ENCODE data around the gene ENTREP3.
A peak's percentile ranks its signal among the peaks of the same experiment; 100 is the strongest.
"Not testable (repeated sequence)": the region's sequence is repeated elsewhere in the genome, so short reads cannot be mapped to it uniquely, and the experiment has no call there.

ENTREP3 gene

DNA sequence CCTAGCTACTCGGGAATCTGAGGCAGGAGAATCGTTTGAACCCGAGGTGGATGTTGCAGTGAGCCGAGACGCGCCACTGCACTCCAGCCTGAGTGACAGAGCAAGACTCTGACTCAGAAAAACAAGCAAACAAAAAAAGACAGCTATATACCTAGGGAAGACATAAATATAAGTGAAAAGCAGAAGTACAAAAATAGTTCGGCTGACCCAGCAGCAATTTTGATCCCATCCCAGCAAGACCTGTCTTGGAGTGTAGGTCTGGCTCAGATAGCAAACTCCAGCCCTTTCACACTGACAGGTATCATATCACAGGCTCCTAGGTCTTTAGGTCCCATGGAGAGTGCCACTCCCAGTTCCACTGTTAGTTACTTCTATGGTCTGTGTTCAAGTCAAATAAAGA, 32.2 kb downstream of the ENTREP3 start:
- TF ChIP-seq, protein P1, sequence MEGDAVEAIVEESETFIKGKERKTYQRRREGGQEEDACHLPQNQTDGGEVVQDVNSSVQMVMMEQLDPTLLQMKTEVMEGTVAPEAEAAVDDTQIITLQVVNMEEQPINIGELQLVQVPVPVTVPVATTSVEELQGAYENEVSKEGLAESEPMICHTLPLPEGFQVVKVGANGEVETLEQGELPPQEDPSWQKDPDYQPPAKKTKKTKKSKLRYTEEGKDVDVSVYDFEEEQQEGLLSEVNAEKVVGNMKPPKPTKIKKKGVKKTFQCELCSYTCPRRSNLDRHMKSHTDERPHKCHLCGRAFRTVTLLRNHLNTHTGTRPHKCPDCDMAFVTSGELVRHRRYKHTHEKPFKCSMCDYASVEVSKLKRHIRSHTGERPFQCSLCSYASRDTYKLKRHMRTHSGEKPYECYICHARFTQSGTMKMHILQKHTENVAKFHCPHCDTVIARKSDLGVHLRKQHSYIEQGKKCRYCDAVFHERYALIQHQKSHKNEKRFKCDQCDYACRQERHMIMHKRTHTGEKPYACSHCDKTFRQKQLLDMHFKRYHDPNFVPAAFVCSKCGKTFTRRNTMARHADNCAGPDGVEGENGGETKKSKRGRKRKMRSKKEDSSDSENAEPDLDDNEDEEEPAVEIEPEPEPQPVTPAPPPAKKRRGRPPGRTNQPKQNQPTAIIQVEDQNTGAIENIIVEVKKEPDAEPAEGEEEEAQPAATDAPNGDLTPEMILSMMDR (conservative IDR thresholded peaks at IDR 0.05), result no peak
- TF ChIP-seq ZFX (IDR thresholded peaks at IDR 0.05), result no peak
- no peak overlapping the region for H3K27ac ChIP-seq

DNA sequence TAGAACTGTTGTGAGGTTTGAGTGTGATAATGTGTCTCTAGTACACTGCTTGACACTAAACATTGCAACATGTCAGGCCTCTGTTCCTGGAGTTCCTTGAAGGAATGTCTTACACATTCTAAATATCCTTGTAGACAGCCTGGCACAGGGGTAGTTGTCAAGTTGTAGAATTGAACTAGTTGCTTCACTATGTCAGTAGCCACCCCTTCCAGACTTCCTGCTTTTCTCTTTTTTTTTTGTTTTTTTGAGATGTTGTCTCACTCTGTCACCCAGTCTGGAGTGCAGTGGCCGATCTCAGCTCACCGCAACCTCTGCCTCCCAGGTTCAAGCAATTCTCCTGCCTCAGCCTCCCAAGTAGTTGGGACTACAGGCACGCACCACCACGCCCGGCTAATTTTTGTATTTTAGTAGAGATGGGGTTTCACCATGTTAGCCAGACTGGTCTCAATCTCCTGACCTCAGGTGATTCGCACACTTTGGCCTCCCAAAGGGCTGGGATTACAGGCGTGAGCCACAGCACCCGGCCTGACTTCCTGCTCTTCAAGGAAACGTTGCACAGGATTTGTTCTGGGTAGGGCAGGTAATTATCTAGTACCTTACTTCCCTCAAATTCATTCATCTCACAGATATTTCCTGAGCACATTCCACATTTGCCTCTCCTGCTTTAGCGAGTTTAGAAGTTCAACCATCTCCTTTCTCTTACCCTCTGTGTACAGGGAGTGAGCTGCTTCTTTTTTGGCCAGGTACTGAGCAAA, 34.9 kb downstream of the ENTREP3 start:
- H3K27ac ChIP-seq, result not testable (repeated sequence)

DNA sequence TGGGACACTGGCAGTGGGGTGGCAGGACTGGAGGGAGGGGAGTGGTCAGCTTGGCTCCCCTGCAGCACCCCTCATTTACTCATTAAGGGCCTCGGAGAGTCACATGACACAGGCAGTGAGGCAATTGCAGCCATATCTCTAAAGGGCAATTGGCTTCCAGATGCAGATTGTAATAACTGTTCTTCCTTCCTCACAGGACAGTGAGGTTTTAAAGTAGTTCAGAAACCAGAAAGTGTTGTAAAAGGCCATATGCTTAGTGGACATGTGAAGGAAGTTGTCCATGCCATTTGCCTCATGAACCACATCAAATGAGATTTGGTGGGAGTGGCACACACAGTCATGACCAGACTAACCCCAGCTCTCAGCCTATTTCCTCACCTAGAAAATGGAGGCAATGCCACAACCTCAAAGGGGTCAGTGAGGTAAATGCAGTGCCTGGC, 35.7 kb downstream of the ENTREP3 start:
- H3K27ac ChIP-seq, result no peak overlapping the region
- no peak for TF ChIP-seq ZFX (IDR thresholded peaks at IDR 0.05)
- TF ChIP-seq, protein P1 (conservative IDR thresholded peaks at IDR 0.05), result no peak

DNA sequence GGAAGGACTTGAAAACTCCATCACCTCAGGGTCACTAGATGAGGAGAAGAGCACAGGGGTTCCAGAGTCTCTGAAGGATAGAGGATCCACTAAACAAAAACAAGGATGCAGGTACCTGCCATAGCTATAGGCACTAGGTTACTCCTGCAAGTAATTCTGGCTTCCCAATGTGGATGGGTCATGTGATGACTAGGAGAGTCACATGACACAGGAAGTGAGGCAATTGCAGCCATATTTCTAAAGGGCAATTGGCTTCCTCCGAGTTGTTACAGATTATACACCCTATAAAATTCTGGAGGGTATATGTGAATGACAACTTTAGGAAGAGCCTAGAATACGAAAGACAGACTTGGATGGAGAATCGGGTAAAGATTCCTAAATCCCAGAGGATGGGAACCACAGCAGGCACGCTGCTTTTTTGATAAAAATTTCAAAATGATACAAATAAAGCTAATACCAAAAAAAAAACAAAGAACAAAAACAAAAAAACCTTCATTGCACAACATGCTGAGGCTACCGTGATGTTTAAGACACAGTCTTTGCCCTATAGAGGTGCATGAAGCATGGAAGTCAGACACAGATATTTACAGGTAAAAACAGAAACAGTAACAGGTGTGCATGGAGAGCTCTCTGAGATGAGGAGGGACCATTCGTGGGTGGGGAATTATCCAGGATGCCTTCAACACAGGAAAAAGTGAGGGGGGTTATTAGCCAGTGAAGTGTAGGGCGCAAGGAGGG, 36.3 kb downstream of the ENTREP3 start:
- no peak for TF ChIP-seq ZFX (IDR thresholded peaks at IDR 0.05)
- TF ChIP-seq, protein P1 (conservative IDR thresholded peaks at IDR 0.05), result no peak
- no peak overlapping the region for H3K27ac ChIP-seq

DNA sequence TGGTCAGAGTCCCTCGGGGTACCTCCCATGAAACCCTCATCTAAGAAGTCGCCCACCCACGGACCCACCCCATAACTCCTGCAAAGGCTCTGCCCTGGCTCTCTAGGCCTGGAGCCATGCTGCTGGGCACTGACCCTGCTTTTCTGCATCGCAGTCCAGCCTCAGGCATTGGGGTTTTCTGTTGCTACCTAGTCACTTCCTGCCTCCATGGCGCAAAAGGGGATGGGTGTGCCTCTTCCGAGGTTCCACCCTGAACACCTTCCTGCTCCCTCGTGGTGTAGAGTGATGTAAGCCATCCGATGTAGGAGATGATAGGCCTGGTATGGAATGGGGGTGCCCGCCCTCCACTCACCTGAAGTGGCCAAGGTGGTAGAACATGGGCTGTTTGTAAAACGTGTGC, 40.6 kb downstream of the ENTREP3 start:
- not testable (repeated sequence) for H3K27ac ChIP-seq

DNA sequence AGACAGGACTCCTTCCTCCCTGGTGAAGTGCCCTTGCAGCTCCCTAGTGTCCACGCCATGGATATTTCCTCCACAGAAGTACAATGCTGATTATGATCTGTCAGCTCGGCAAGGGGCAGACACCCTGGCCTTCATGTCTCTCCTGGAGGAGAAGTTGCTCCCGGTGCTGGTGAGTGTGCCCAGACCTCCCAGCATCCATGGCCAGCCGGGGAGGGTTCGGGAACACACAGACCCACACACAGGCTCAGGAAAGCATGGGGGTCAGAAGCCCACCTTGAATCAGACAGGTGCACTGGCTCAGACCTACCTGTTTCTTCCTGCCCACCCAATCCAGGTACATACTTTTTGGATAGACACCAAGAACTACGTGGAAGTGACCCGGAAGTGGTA, 43.2 kb downstream of the ENTREP3 start:
- peak overlapping the region; percentile 42 for H3K27ac ChIP-seq

DNA sequence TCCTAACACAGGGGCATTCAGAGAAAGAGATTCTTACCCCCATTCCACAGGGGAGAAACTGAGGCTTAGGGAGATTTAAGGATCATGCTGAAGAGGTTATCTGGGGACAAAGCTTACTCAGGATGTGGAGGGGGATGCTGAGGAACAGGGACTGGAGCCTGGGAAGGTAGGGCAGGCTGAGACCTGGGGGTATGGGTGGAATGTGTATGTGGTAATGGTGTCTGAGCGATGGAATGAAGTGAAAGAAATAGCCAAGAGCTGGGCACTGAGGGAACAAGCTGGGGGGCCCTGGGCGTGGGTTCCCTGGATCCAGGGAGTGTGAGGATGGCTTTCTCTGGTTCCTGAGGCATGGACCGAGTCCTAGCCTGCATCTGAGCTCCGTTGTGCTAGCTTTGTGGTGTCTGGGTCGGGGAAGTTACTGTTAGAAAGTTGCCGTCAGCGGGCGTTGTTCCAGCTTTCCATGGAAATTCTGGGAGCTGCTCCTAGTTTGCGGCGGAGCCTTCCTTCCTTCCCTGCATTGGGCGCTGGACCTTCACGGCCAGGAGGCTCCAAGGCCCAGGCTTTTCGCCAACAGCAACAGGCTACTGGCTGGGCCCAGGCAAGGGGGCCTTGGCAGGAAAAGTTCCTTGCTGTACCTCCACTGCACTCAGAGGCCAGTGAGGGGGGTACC, 43.8 kb downstream of the ENTREP3 start:
- peak overlapping the region; percentile 42 for H3K27ac ChIP-seq

DNA sequence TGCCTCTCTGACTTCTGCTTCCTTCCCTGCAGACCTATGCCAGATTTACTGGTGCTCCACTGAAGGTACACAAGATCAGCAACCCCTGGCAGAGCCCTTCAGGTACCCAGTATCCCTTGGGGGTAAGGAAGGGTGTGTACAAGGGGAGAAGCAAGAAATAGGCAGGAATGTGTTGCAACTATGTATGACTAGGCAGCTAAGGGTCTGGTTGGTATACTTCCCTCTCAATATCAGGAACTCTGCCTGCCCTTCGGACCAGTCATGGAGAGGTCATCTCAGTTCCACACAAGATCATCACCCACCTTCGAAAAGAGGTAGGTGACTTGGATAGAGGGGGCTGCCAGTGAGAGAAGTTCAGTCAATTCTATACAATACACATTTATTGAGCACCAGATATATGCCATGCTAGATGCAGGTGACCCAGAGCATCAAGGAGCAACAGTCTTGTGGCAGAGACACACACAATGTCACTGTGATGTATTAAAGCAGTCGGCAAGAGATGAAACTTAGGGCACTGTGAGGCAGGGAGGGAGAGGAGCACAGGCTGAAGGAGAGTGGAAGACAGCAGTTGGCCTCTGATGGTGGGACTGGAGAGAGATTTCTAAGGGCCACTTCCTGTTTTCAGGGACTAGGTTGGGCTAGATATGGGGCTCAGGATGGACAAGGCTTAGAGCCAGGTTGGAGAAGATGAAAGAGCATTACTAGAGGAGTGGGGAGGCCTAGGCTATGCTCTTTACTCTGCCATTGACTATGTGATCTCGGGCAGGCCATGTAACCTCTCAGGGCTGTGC, 44.8 kb downstream of the ENTREP3 start:
- no peak overlapping the region for H3K27ac ChIP-seq

More for the DNA sequence above, 44.8 kb downstream of the ENTREP3 start:
- TF ChIP-seq, protein P1 (conservative IDR thresholded peaks at IDR 0.05), result no peak
- TF ChIP-seq ZFX (IDR thresholded peaks at IDR 0.05), result no peak

Measured in C4-2B (cell line).